HG02623 (cell line): ENCODE data around the gene AIG1.
"Not testable (repeated sequence)": the region's sequence is repeated elsewhere in the genome, so short reads cannot be mapped to it uniquely, and the experiment has no call there.

Source experiments
- ATAC-seq: cut with Tn5 transposase; IDR thresholded peaks from one replicate; pipeline ENCODE4 v1.9.1; 2021; ENCODE audit warnings: moderate library complexity; ENCODE audit not compliant: unreplicated experiment

The AIG1 gene

GRCh38 chr6:143223895-143224294 lies 163.2 kb downstream of the AIG1 start:
- no peak for ATAC-seq

- ATAC-seq = no peak
Observed at GRCh38 chr6:143224516-143224915, 163.8 kb downstream of the AIG1 start.

GRCh38 chr6:143225929-143226328 lies 165.2 kb downstream of the AIG1 start:
- ATAC-seq = no peak

DNA sequence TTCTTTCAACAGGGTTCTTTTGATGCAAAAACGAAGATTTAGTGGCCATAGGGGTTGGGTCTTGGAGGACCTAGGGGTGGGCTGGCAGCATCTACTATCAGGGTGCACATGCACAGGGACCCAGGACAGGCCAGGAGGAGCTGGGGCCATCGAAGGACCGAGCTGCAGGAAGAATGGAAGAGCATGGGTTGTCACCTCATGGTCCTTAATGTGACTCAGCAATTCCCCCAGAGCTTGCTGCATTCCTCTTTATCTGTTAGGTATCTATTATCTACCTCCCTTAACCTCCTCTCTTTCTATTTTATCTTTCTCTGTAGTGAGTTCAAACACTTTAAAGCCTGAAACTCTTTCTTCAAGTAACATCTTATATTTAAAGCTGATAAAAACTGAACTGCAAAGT lies 167.0 kb downstream of the AIG1 start:
- no peak for ATAC-seq

GRCh38 chr6:143229400-143229799 lies 168.7 kb downstream of the AIG1 start:
- no peak for ATAC-seq

DNA sequence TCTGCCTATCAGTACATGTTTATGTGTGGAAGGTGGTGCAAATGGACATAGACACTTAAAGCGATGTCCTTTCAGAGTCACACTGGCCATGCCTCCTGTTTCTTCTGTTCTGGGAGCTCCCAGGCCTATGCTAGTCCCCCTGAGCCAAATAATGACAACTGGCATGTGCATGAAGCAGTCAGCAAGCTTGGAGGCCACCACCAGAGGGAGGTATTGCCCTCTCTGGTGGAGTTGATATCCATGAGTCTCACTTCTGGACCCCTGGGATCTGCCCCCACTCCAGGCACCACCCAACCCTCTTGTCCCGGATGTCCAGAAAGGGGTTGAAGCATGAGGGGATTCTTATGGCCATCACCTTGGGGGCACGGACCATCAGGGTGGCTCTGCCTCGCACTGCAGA lies 172.2 kb downstream of the AIG1 start:
- ATAC-seq = no peak

- ATAC-seq = no peak
Observed at GRCh38 chr6:143233554-143234285, 173.0 kb downstream of the AIG1 start.

- ATAC-seq = no peak
Observed at GRCh38 chr6:143234734-143235133, 174.0 kb downstream of the AIG1 start.

DNA sequence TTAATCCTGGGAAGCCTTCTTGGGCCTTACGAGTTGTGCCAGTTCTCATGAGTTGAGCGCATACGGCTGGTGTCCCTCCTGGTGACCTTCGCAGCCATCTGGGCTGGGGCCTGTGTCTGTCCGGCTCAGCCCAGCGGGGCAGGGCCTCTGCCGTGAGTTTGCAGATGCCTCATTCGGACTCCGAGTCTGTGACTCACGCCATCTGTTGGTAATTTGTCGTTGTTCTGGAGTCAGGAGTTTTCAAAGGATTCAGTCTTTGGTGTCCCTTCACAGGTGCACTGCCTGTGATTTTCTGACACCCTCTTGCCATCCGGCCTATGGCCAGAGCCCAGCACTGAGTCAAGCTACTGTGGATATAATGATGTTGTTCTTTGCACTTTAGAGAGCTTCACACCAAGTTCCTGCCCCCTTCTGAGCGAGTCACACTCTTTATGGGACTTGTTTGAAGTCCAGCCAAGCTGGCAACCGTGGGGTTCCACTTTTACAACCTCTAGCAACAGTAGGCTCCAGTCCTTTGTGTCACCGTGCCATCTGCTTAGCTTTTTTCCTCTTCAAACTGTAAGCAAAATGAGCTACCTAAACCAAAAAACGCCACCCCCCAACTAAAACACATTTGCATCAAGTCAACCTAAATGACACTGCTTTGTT lies 175.6 kb downstream of the AIG1 start:
- no peak for ATAC-seq

DNA sequence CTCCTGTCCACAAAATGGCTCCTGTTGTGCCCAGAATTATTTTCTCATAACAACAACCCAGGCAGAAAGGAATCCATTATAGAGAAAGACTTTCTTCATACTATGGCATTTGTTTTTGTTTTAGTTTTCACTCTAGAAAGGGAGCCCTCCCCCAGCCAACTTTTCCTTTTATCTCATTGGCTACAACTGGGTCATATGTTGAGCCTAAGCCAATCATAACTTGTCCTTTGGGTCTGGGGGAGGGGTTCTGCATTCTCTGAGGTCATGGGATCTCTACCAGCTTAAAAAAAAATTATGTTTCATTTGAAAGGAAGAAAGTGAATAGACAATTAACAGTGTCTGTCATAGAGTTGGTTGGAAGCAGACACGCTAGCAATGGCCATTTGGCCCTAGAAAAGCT lies 177.6 kb downstream of the AIG1 start:
- ATAC-seq = no peak

GRCh38 chr6:143241111-143241510 lies 180.4 kb downstream of the AIG1 start:
- ATAC-seq = no peak

- ATAC-seq = no peak
Observed at GRCh38 chr6:143241911-143242310, 181.2 kb downstream of the AIG1 start.

DNA sequence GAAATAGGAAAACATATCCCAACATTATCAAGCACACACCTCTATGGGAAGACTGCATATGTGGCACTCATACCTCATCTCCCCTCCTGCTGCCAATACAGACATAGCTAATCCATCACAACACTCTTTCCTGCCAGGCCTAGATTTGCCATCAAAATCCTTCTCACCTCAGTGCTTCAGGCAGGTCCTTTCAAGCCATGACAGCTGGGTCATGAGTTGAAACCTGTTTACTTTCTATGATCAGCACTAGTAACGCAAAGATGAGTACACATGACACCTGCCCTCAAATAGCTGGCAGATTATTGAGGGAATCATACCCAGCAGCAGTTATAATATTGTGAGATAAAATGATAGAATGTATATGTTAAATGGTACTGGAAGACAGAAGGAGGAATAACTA lies 183.1 kb downstream of the AIG1 start:
- no peak for ATAC-seq

DNA sequence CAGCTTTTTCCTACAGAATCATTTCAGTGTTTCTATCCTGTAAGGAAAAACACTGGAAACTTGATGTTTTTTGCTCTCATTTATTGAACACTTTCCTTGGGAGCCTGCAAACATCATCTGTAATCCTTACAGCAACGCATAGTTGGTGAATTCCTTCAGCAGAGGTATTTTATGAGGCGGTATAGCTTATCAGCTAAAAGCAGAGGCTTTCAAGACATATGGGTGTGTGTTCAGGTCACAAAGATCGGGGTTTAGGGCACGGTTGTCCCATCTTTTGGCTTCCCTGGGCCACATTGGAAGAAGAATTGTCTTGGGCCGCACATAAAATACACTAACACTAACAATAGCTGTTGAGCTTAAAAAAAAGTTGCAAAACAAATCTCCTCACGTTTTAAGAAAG lies 185.0 kb downstream of the AIG1 start:
- no peak for ATAC-seq

DNA sequence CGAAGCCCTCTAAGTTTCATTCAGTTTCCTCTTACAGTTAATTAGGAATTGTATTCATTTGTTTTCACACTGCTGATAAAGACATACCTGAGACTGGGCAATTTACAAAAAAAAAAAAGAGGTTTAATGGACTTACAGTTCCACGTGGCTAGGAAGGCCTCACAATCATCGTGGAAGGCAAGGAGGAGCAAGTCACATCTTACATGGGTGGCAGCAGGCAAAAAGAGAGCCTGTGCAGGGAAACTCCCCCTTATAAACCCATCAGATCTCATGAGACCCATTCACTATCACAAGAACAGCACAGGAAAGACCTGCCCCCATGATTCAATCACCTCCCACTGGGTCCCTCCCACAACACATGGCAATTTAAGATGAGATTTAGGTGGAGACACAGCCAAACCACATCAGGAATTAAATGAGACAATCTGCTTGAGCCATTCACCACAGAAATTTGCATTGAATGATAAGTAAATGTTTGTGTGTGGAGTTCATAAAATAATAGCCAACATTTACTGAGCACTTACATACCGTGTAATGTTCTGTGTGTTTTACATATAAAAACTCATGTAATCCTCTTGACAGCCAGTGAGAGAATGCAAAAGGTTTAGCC lies 185.6 kb downstream of the AIG1 start:
- not testable (repeated sequence) for ATAC-seq

GRCh38 chr6:143247586-143247985 lies 186.9 kb downstream of the AIG1 start:
- ATAC-seq = no peak

DNA sequence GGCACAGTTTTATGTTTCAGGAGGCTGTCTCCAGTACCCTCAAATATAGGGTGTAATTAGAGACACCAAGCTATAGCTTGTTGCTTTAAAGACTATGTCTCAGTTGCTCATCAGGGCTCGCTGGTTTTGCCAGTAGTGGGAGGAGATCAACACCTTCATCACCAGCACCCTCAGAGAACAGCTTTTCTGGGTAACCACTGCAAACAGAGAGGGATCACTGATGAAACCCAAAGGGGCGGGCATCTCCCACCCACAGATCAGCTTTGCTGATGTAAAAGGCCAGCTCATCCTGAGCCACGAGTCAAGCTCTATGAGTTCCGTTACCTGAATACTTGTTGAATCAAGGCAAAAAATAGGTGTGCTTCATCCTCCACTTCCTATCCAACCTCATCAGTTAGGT lies 187.7 kb downstream of the AIG1 start:
- no peak for ATAC-seq

- ATAC-seq = no peak
Observed at GRCh38 chr6:143251288-143251687, 190.6 kb downstream of the AIG1 start.

DNA sequence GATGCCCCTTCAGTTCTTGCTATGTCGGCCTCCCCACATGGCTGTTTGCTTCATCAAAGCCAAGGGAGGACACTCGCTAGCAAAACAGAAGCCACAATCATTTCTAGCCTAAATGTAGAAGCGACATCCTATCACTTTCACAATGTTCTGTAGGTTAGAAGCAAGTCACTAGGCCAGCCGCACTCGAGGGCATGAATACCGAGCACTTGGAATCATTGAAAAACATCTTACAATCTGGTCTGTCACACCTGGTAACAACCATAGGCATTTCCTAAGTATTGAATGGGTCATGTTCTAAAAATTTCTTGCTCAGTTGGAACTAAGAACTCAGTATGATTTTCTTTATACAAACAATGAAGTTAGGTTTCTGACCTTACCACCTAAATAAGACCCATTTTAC lies 192.3 kb downstream of the AIG1 start:
- no peak for ATAC-seq

DNA sequence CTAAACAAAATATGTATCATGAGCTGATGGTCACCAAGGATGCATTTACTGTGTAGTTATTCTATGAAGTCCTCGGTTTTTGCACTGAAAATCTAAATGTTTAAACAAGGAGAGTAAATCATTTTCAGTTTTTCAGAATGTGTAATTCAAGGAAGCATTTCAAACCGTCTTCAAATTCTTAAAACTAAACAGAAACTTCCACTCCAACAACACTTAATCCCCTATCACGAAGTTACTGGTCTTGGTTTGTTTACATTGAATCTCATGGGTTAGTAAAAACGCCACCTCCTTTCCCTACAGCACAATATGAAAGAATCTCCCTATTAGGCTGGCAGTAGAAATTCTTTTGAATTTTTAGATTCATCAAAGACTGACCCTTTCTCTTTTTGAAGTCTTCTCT lies 192.9 kb downstream of the AIG1 start:
- ATAC-seq = no peak

DNA sequence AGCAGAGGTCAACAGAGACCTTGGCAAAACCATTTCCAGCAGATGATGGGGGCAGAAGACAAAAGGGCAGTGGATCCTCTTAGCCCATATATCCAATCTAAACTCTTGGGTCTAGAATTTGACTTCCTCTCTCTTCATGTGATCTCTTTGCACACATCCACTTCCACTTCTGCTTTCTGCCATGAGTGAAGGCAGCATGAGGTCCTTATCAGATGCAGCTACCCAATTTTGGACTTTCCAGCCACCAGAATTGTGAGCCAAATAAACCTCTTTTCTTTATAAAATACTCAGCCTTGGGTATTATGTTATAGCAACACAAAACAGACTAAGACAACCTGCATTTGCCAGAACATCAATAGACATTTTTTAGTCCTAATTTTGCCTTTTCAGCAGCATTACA lies 198.3 kb downstream of the AIG1 start:
- no peak for ATAC-seq

- ATAC-seq = no peak
Observed at GRCh38 chr6:143260857-143261256, 200.2 kb downstream of the AIG1 start.
